Activated T-helper 2 cell treated with anti-CD3 and anti-CD28 coated beads, Interferon-gamma antibody, Interleukin-2, Interleukin-4, amounts not matched to agents 10 μg/mL and 5 μg/mL and 100 μg/mL, durations not matched to agents 14 hours and 24 hours and 36 hours (primary cell): ENCODE results near the gene MED23. TPM values are rescaled to one million over a fixed set of nuclear protein-coding genes. Genes with fewer than 3 reads are reported as not detected.

Experiments
- DNase-seq: peaks from one replicate; pipeline ENCODE4 v3.0.0; 2021; ENCODE audit warnings: low spot score
- H3K27ac Mint-ChIP-seq: one replicate; pipeline ENCODE4 v1.8.0; 2021; ENCODE audit warnings: mixed read lengths
- H3K27me3 Mint-ChIP-seq: one replicate; pipeline ENCODE4 v1.8.0; 2021; ENCODE audit warnings: low read depth, mixed read lengths
- H3K36me3 Mint-ChIP-seq: one replicate; pipeline ENCODE4 v1.8.0; 2021; ENCODE audit warnings: low read depth, mixed read lengths
- H3K4me1 Mint-ChIP-seq: one replicate; pipeline ENCODE4 v1.8.0; 2021; ENCODE audit warnings: low read depth, mixed read lengths
- H3K4me3 Mint-ChIP-seq: one replicate; pipeline ENCODE4 v1.8.0; 2021; ENCODE audit warnings: low read depth, mild to moderate bottlenecking, moderate library complexity, mixed read lengths
- H3K9me3 Mint-ChIP-seq: one replicate; pipeline ENCODE4 v1.8.0; 2021; ENCODE audit warnings: mixed read lengths
- intact Hi-C: fragments of 100-400 bp; cut with micrococcal nuclease; formaldehyde crosslinking; loops from one replicate; pipeline ENCODE4 v1.15.1; 2023
- total RNA-seq: library from RNA; stranded (reverse); gene quantifications from 2 replicates; pipeline ENCODE4 v1.2.3, GENCODE V29; 2022

MED23 gene, protein sequence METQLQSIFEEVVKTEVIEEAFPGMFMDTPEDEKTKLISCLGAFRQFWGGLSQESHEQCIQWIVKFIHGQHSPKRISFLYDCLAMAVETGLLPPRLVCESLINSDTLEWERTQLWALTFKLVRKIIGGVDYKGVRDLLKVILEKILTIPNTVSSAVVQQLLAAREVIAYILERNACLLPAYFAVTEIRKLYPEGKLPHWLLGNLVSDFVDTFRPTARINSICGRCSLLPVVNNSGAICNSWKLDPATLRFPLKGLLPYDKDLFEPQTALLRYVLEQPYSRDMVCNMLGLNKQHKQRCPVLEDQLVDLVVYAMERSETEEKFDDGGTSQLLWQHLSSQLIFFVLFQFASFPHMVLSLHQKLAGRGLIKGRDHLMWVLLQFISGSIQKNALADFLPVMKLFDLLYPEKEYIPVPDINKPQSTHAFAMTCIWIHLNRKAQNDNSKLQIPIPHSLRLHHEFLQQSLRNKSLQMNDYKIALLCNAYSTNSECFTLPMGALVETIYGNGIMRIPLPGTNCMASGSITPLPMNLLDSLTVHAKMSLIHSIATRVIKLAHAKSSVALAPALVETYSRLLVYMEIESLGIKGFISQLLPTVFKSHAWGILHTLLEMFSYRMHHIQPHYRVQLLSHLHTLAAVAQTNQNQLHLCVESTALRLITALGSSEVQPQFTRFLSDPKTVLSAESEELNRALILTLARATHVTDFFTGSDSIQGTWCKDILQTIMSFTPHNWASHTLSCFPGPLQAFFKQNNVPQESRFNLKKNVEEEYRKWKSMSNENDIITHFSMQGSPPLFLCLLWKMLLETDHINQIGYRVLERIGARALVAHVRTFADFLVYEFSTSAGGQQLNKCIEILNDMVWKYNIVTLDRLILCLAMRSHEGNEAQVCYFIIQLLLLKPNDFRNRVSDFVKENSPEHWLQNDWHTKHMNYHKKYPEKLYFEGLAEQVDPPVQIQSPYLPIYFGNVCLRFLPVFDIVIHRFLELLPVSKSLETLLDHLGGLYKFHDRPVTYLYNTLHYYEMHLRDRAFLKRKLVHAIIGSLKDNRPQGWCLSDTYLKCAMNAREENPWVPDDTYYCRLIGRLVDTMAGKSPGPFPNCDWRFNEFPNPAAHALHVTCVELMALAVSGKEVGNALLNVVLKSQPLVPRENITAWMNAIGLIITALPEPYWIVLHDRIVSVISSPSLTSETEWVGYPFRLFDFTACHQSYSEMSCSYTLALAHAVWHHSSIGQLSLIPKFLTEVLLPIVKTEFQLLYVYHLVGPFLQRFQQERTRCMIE (N-terminal part only)
- 40.4 and 43.6 TPM in 2 replicates for total RNA-seq

DNA sequence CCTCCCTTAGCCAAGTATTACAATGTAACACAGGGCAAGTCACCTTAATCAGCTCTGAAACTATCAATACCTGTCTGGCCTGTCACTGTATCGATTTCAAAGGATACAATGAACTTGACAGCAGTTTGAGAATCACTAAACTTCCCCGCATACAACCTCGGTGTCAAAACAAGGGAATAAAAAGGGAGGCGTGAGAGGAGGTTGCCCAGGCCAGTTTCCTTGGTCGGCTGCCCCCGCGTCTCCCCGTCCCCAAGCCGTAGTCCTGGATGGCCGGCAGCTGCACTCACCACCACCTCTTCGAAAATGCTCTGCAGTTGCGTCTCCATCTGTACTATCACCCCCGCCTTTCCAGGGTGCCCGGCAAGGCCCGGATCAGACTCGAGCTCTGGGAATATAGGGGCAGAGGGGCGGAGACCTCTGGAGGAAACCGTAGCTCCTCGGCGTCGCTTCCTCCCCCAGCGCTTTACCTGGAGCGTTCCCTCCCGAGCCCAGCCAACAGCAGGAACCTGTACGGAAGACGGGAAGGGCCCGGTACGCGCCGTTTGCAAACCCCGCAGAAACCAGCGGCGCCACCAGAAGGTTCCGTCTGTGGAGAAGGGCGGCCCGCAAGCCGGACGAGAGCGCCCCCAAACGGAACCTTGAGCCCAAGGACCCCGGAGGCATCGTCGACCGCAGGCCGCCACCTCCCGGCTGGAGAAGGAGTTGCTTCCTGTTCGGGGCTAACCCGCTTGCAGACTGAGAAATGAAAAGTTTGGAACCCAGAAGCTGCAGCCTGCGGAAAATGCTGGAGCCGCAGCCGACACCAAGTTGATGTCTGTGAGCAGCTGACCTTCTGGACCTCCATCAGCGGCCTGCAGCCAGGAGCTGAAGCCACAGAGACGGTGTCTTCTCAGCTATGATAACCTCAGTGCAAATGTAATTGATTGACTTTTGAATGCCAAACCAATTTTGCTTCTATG is at the start of gene MED23:
MED23 (minus strand) TSS at position 519 of the 959 bp plus-strand sequence; CDS start at position 326, 193 bp downstream.
- intact Hi-C loops = loop anchor here (1.0 to 5.0 kb wide), 8 partner anchors 15 to 1186 kb away; partner anchors contain the start of genes ENPP1 and RPS12
- Mint-ChIP-seq H3K27me3 (no peaks in the 10 kb centered on the region), H3K4me1 (peaks cover 21% of the 10 kb centered on the region), H3K4me3 (peak within 1 kb of the TSS; percentile 97), H3K36me3 (peaks cover 32% of the 10 kb centered on the region), H3K27ac (peak within 1 kb of the TSS; percentile 90), H3K9me3 (no peaks in the 10 kb centered on the region)
- peak; percentile 92 for DNase-seq

DNA sequence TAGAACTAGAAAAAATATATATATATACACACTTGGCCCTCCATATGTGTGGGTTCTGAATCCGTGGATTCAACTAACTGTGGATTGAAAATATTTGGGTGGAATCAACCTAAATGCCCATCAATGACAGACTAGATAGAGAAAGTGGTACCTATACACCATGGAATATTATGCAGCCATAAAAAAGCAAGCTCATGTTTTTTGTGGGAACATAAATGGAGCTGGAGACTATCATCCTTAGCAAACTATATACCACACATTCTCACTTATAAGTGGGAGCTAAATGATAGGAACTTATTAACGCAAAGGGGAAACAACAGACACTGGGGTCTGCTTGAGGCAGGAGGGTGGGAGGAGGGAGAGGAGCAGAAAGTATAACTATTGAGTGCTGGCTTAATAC is 45.1 kb upstream of the MED23 start:
- Mint-ChIP-seq H3K27ac (no peak overlapping the region), H3K9me3 (no peaks in the 10 kb centered on the region), H3K27me3 (no peaks in the 10 kb centered on the region), H3K36me3 (peaks cover 37% of the 10 kb centered on the region), H3K4me3 (no peak overlapping the region), H3K4me1 (no peaks in the 10 kb centered on the region)
- DNase-seq = no peak
- intact Hi-C loops = no loop called here

DNA sequence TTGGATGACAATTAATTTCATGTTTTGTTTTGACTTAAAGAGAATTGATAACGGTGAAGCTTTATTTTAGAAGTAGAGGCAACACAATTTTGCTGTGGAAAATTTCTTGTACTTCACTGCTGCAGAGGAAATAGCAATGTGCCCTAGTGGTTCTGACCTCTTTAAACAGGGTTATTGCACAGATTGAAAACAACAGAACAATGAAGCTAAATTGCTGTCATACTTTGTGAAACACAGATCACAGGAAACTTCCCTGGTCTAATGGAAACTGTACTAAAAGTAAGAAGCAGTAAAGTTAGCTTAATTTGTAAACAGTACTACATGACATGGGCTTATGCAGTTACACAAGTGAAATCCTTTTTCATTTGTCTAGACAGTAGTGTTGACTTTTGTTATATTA is 41.8 kb upstream of the MED23 start:
- Mint-ChIP-seq H3K9me3 (no peaks in the 10 kb centered on the region), H3K36me3 (peaks cover 36% of the 10 kb centered on the region), H3K4me3 (no peak overlapping the region), H3K27me3 (no peaks in the 10 kb centered on the region), H3K4me1 (peaks cover 3% of the 10 kb centered on the region), H3K27ac (no peak overlapping the region)
- no peak for DNase-seq
- intact Hi-C loops = no loop called here

DNA sequence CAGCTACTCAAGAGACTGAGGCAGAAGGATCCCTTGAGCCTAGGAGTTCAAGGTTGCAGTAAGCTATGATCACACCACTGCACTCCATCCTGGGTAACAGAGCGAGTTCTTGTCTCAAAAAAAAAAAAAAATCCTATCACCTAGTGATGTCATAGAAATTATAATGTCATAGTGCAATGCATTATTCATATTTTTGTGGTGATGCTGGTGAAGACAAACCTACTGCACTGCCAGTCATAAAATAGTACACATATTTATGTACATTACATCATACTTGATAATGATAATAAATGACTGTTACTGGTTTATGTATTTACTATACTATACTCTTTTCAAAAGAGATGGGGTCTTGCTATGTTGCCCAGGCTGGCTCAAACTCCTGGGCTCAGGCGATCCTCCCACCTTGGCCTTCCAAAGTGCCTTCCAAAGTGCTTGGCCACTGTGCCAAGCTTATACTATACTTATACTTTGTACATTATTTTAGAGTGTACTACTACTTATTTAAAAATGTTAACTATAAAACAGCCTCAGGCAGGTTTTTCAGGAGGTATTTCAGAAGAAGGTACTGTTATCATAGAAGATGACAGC is 35.6 kb upstream of the MED23 start:
- Mint-ChIP-seq H3K27ac (no peak overlapping the region), H3K4me3 (no peak overlapping the region), H3K9me3 (peaks cover 7% of the 10 kb centered on the region), H3K27me3 (no peaks in the 10 kb centered on the region), H3K4me1 (peaks cover 13% of the 10 kb centered on the region), H3K36me3 (peaks cover 44% of the 10 kb centered on the region)
- no peak for DNase-seq
- intact Hi-C loops = no loop called here

DNA sequence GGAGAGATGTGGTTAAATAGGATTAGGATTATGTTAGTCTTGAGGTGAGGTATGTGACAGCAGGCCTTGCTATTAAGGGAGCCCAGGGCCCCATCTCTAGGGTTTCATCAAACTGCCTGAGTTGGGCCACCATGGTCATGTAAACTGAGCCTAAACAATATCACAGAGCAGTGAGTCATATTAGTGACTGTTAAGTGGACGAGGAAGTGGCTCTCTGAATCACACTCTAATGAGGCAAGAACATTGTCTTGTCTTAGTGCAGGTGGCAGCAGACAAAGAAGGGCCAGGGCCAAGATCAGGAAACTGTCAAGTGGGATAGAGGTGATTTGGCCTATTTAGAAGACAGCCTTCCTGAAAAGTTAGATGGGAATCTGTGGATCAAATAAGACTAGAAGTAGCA is 32.2 kb upstream of the MED23 start:
- Mint-ChIP-seq H3K27ac (no peak overlapping the region), H3K4me3 (no peak overlapping the region), H3K4me1 (peaks cover 28% of the 10 kb centered on the region), H3K27me3 (no peaks in the 10 kb centered on the region), H3K9me3 (peaks cover 7% of the 10 kb centered on the region), H3K36me3 (peaks cover 34% of the 10 kb centered on the region)
- DNase-seq = no peak
- intact Hi-C loops = no loop called here

DNA sequence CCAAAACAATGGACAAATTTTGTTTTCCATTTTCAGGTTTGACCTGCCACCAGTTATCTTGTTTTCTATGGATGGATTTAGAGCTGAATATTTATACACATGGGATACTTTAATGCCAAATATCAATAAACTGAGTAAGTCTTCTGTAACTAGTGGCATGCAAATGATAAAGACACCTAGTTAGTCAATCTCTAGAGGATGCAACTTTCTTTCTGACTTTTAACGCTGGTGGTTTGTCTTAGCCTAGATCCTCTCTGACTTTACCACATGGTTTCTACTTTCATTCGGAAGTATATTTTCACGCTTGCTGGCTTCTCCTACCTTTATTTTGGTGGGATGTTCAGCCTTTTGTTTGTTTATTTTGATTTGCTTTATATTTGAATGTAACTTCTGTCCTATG is 30.2 kb upstream of the MED23 start:
- no peak overlapping the region for H3K27ac Mint-ChIP-seq
- peaks cover 30% of the 10 kb centered on the region for H3K4me1 Mint-ChIP-seq
- no peaks in the 10 kb centered on the region for H3K27me3 Mint-ChIP-seq
- intact Hi-C loops = no loop called here
- H3K9me3 Mint-ChIP-seq = peaks cover 7% of the 10 kb centered on the region
- no peak for DNase-seq
- H3K36me3 Mint-ChIP-seq = peaks cover 41% of the 10 kb centered on the region
- no peak overlapping the region for H3K4me3 Mint-ChIP-seq

DNA sequence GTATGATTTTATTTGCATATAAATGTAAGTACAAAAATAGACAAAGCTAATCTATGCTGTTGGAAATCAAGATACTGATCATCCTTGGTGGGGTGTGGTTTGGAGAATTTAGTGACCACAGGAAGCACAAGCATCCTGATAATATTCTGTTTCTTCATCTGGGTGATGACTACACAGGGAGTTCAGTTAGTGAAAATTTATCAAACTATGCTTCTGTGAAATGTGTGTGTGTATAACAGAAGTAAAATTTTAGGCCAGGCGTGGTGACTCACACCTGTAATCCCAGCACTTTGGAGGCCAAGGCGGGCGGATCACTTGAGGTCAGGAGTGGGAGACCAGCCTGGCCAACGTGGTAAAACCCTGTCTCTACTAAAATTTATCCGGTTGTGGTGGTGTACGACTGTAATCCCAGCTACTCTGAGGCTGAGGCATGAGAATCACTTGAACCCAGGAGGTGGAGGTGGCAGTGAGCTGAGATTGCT is 29.6 kb upstream of the MED23 start:
- H3K36me3 Mint-ChIP-seq = peaks cover 43% of the 10 kb centered on the region
- no peak for DNase-seq

DNA sequence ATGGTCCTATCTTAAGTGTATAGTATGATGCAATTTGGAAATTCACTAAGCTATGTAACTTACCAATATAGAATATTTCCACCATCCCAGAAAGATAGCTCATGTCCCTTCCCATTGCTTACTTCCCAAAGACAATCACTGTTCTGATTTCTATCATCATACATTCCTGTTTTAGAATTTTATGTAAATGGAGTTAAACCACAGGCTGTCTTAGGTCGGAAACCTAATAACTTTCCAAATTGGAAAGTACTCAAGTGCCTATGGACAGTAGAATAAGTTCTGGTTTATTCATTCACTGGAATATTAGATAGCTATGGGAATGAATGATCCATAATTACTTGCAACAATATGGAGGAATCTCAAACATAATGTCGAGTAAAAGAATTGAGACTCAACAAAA is 29.2 kb upstream of the MED23 start:
- no peak overlapping the region for H3K4me3 Mint-ChIP-seq
- peaks cover 33% of the 10 kb centered on the region for H3K4me1 Mint-ChIP-seq
- DNase-seq = no peak
- H3K36me3 Mint-ChIP-seq = peaks cover 42% of the 10 kb centered on the region
- H3K27me3 Mint-ChIP-seq = no peaks in the 10 kb centered on the region
- peaks cover 4% of the 10 kb centered on the region for H3K9me3 Mint-ChIP-seq
- no peak overlapping the region for H3K27ac Mint-ChIP-seq
- intact Hi-C loops = loop anchor here (2.0 kb wide), 1 partner anchor 32 kb away; no protein-coding TSS in a partner anchor

More for the DNA sequence above, 29.6 kb upstream of the MED23 start:
- intact Hi-C loops = loop anchor here (2.0 kb wide), 1 partner anchor 31 kb away; no protein-coding TSS in a partner anchor
- Mint-ChIP-seq H3K4me3 (no peak overlapping the region), H3K4me1 (peaks cover 31% of the 10 kb centered on the region), H3K27ac (no peak overlapping the region), H3K9me3 (peaks cover 4% of the 10 kb centered on the region), H3K27me3 (no peaks in the 10 kb centered on the region)

DNA sequence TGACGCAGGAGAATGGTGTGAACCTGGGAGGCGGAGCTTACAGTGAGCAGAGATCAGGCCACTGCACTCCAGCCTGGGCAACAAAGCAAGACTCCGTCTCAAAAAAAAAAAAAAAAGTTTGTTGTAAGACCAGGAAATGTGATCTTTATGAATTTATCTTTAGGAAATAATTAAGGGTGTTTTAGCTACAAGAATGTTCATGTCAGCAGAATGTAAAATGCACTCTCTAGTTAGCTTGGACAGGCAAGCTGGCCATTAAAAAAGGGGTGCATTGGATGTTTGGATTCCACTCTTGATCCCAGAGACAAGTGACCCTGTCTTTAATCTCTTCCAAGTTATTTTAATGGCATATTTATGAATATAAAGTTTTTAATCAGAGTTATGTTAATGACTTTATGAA is 28.6 kb upstream of the MED23 start:
- no peaks in the 10 kb centered on the region for H3K27me3 Mint-ChIP-seq
- H3K4me1 Mint-ChIP-seq = peaks cover 33% of the 10 kb centered on the region
- peaks cover 37% of the 10 kb centered on the region for H3K36me3 Mint-ChIP-seq

DNA sequence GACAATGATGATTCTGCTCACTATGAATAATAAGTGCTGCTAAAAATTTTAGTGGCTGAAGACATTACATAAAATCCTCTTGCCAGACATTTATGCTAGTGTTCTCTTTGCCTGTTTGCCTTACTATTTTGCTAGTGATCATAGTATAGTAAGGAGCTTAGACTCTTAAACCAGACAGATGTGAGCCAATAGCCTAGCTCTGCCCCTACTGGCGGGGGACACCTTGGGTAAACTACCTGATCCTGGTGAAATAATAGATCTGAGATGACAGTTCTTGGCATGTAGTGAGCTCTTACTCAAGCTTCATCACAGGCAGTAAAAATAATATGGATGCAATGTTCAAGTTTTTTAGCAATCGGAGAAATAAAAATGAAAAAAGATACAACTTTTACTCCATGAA is 27.9 kb upstream of the MED23 start:
- H3K4me3 Mint-ChIP-seq = no peak overlapping the region
- H3K4me1 Mint-ChIP-seq = peaks cover 37% of the 10 kb centered on the region
- intact Hi-C loops = loop anchor here (2.0 kb wide), 1 partner anchor 33 kb away; no protein-coding TSS in a partner anchor
- no peaks in the 10 kb centered on the region for H3K9me3 Mint-ChIP-seq
- H3K27me3 Mint-ChIP-seq = no peaks in the 10 kb centered on the region
- DNase-seq = no peak
- H3K27ac Mint-ChIP-seq = no peak overlapping the region
- peaks cover 36% of the 10 kb centered on the region for H3K36me3 Mint-ChIP-seq

More for the DNA sequence above, 28.6 kb upstream of the MED23 start:
- no peak overlapping the region for H3K4me3 Mint-ChIP-seq
- H3K9me3 Mint-ChIP-seq = no peaks in the 10 kb centered on the region
- intact Hi-C loops = loop anchor here (2.0 kb wide), 1 partner anchor 32 kb away; no protein-coding TSS in a partner anchor
- no peak for DNase-seq
- no peak overlapping the region for H3K27ac Mint-ChIP-seq

DNA sequence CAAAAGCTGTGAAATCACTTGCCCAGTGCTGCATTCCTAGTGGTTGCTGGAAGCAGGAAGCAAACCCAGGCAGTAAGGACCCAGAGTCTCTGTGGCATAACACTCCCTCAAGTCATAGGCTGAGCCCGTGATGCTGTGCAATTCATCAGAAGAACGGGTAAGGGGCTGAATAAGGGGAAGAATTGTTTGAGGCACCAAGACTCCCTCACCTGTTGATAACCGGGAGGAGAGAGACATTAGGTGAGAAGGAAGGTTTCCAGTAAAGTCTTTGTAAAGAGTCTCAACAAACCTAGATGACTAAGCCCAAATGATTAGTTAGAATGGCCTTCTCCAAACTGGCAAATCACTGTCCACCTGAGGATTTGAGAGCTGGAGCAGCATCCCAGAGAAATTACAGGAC is 27.3 kb upstream of the MED23 start:
- Mint-ChIP-seq H3K27me3 (no peaks in the 10 kb centered on the region), H3K27ac (no peak overlapping the region), H3K9me3 (no peaks in the 10 kb centered on the region), H3K4me1 (peaks cover 35% of the 10 kb centered on the region), H3K4me3 (no peak overlapping the region), H3K36me3 (peaks cover 31% of the 10 kb centered on the region)
- intact Hi-C loops = no loop called here
- no peak for DNase-seq
